K562 (cell line): Measurements from ENCODE around the gene PPARGC1A. TPM values are rescaled to one million over a fixed set of nuclear protein-coding genes. Genes with fewer than 3 reads are reported as not detected.

Source experiments
- ATAC-seq: fragments of 200-7000 bp; cut with Tn5 transposase; 3 replicates; pipeline ENCODE4 v1.9.1; 2020; ENCODE audit warnings: moderate library complexity
- BruUV-seq: library from RNA; stranded (reverse); fragments of 400-500 nt; replicated peaks from 2 replicates; lab custom pipeline; 2021; lab: Mats Ljungman, UMichigan
- CTCF ChIA-PET: fragments of 300-600 bp; formaldehyde crosslinking; extraction: SDS; loops from one replicate; lab custom pipeline; 2021; ENCODE audit warnings: low intra/inter-chr PET ratio; lab: Yijun Ruan, JAX
- POLR2A ChIA-PET: fragments of 300-600, 350-650 bp; sonication (Branson Sonifier 250); formaldehyde crosslinking; extraction: SDS; loops from one replicate; lab custom pipeline; 2021; ENCODE audit warnings: antibody characterized with exemption, inconsistent platforms; lab: Yijun Ruan, JAX
- DNase-seq, 4 experiments: peaks; one replicate each; pipeline versions ENCODE4 v3.0.0 to v3.0.0-alpha.2; 2011 to 2018; ENCODE audit warnings: low spot score in 3 of 4, mixed read lengths in 3 of 4; ENCODE audit errors: extremely low read depth in 1 of 4
- FAIRE-seq: peaks from 2 replicates; lab custom pipeline; 2011; peaks lifted over from hg19 to GRCh38; lab: Jason Lieb, UNC
- H2AFZ ChIP-seq: 2 replicates; pipeline ENCODE4 v1.6.0; 2011; ENCODE audit warnings: low read depth, low read length, control low read depth, inconsistent platforms
- H3K27ac ChIP-seq: fragments of 200-600 bp; 3 replicates; pipeline ENCODE4 v1.8.0; 2011; ENCODE audit warnings: low read depth, mild to moderate bottlenecking, control low read depth, inconsistent platforms, low read length, moderate library complexity, mixed read lengths; ENCODE audit errors: extremely low read depth
- H3K27me3 ChIP-seq, 2 experiments: fragments of 300-600 bp in 1 of 2; 2 replicates in 1 of 2; 3 replicates in 1 of 2; pipeline versions ENCODE4 v1.6.0 to v1.8.0; 2011; ENCODE audit warnings: inconsistent platforms in 2 of 2, low read length in 2 of 2, mild to moderate bottlenecking in 1 of 2, mixed read lengths in 1 of 2, moderate library complexity in 1 of 2; ENCODE audit not compliant: control insufficient read depth in 2 of 2, insufficient read depth in 2 of 2
- H3K36me3 ChIP-seq: fragments of 300-600 bp; 3 replicates; pipeline ENCODE4 v1.8.0; 2011; ENCODE audit warnings: mild to moderate bottlenecking, low read length, inconsistent platforms; ENCODE audit not compliant: control insufficient read depth, insufficient read depth
- H3K4me1 ChIP-seq, 2 experiments: fragments of 200-600 bp in 1 of 2; replicated peaks in 1 of 2; 2 replicates in 1 of 2; 3 replicates in 1 of 2; pipeline versions ENCODE4 v1.5.1 to v1.8.0; 2011; ENCODE audit warnings: inconsistent platforms in 2 of 2, low read length in 2 of 2, mild to moderate bottlenecking in 1 of 2, mixed read lengths in 1 of 2, moderate library complexity in 1 of 2; ENCODE audit not compliant: control insufficient read depth in 2 of 2, insufficient read depth in 2 of 2
- H3K4me2 ChIP-seq: 2 replicates; pipeline ENCODE4 v1.6.1; 2011; ENCODE audit warnings: low read length, control low read depth, inconsistent platforms, mixed read lengths; ENCODE audit not compliant: insufficient read depth
- H3K4me3 ChIP-seq: fragments of 200-600 bp; sonication (generic), shearing (Covaris generic); 2 replicates; pipeline ENCODE4 v1.5.1; 2016; ENCODE audit warnings: control low read depth, inconsistent platforms
- H3K79me2 ChIP-seq: fragments of 200-600 bp; 3 replicates; pipeline ENCODE4 v1.8.0; 2011; ENCODE audit warnings: low read length, inconsistent platforms; ENCODE audit not compliant: control insufficient read depth, insufficient read depth
- H3K9ac ChIP-seq, 2 experiments: 2 replicates each; pipeline versions ENCODE4 v1.6.0 to v1.6.1; 2011; ENCODE audit warnings: low read depth in 2 of 2, low read length in 2 of 2, control low read depth in 1 of 2, inconsistent platforms in 1 of 2, mild to moderate bottlenecking in 1 of 2, mixed read lengths in 1 of 2; ENCODE audit not compliant: insufficient read depth in 1 of 2
- H3K9me1 ChIP-seq: one replicate; pipeline ENCODE4 v1.6.0; 2011; ENCODE audit warnings: inconsistent platforms, mild to moderate bottlenecking, low read length, moderate library complexity; ENCODE audit not compliant: control insufficient read depth, insufficient read depth
- H3K9me3 ChIP-seq: replicated peaks from 2 replicates; pipeline ENCODE4 v1.5.1; 2011; ENCODE audit warnings: low read depth, low read length, inconsistent platforms; ENCODE audit not compliant: control insufficient read depth, insufficient read depth
- H4K20me1 ChIP-seq: replicated peaks from 2 replicates; pipeline ENCODE4 v1.6.1; 2011; ENCODE audit warnings: low read length, inconsistent platforms, mixed read lengths; ENCODE audit not compliant: control insufficient read depth, insufficient read depth
- EHMT2 ChIP-seq: fragments of 450-650 bp; IDR thresholded peaks from 2 replicates; pipeline ENCODE4 v1.6.1; 2018; ENCODE audit warnings: antibody characterized with exemption
- ELF4 ChIP-seq: fragments of 450-650 bp; formaldehyde crosslinking; IDR thresholded peaks from 2 replicates; pipeline ENCODE4 v1.4.0; 2022; ENCODE audit warnings: missing genetic modification characterization
- HCFC1 ChIP-seq: IDR thresholded peaks from 2 replicates; pipeline ENCODE4 v1.6.1; 2012; ENCODE audit warnings: low read depth, low read length, improper control_type of control experiment
- ILK ChIP-seq: fragments of 450-650 bp; IDR thresholded peaks from 2 replicates; pipeline ENCODE4 v1.6.1; 2016; ENCODE audit warnings: missing genetic modification characterization, low read depth, mild to moderate bottlenecking, missing compliant biosample characterization, moderate library complexity, borderline replicate concordance
- MCM3 ChIP-seq: fragments of 450-650 bp; IDR thresholded peaks from 2 replicates; pipeline ENCODE4 v1.6.1; 2016
- PRMT5 ChIP-seq: sonication (generic); formaldehyde crosslinking; IDR thresholded peaks from 2 replicates; pipeline ENCODE4 v1.5.0; 2020; ENCODE audit warnings: missing genetic modification reagents
- SMARCC2 ChIP-seq: fragments of 450-650 bp; IDR thresholded peaks from 2 replicates; pipeline ENCODE4 v1.6.1; 2017; ENCODE audit warnings: antibody characterized with exemption, moderate library complexity, mild to moderate bottlenecking, low read depth
- TRIM24 ChIP-seq, 2 experiments: fragments of 450-650 bp; IDR thresholded peaks; 2 replicates each; pipeline ENCODE4 v1.6.1; 2016
- ZBTB8A ChIP-seq: fragments of 450-650 bp; IDR thresholded peaks from 2 replicates; pipeline ENCODE4 v1.6.1; 2018; ENCODE audit warnings: mild to moderate bottlenecking, moderate library complexity; ENCODE audit not compliant: partially characterized antibody
- ZNF274 ChIP-seq: IDR thresholded peaks from 2 replicates; pipeline ENCODE4 v1.6.1; 2011; ENCODE audit warnings: low read depth, mild to moderate bottlenecking, low read length, moderate library complexity, borderline replicate concordance
- ZNF384 ChIP-seq: IDR thresholded peaks from 2 replicates; pipeline ENCODE4 v1.6.1; 2012; ENCODE audit warnings: low read depth, low read length, improper control_type of control experiment
- ZNF586 ChIP-seq: fragments of 450-650 bp; formaldehyde crosslinking; conservative IDR thresholded peaks from 2 replicates; pipeline ENCODE4 v1.4.0; 2020; ENCODE audit warnings: mild to moderate bottlenecking, moderate library complexity
- ZNF668 ChIP-seq: fragments of 250-450 bp; sonication (Bioruptor Pico); IDR thresholded peaks from 2 replicates; pipeline ENCODE4 v1.8.0; 2022; ENCODE audit warnings: mild to moderate bottlenecking, inconsistent platforms
- ZNF77 ChIP-seq: fragments of 250-450 bp; sonication (Bioruptor Pico); IDR thresholded peaks from 2 replicates; pipeline ENCODE4 v1.5.0; 2020
- WGBS: fragments of 100-300 bp; shearing (Covaris generic); methylation state at CpG from one replicate; pipeline ENCODE4 v1.1.6; 2016; ENCODE audit warnings: low coverage, mixed read lengths; ENCODE audit not compliant: insufficient coverage; ENCODE audit errors: missing lambda C conversion rate; 5-methylcytosine and 5-hydroxymethylcytosine counted together
- in situ Hi-C: fragments of 300-500 bp; cut with MboI; formaldehyde crosslinking; loops from 4 replicates; pipeline ENCODE4 v1.15.0; 2018; ENCODE audit warnings: inconsistent platforms, mixed read lengths
- intact Hi-C: fragments of 100-400 bp; cut with micrococcal nuclease; formaldehyde crosslinking; loops from 2 replicates; pipeline ENCODE4 v1.14.2; 2022
- polyA plus RNA-seq, 8 experiments: library from polyadenylated mRNA; depleted of rRNA in 4 of 8; stranded (reverse) in 5 of 8; unstranded in 3 of 8; fragments of >200 nt; fragmentation: Nextera tagmentation in 2 of 8; fragmentation: Illumina TruSeq in 1 of 8; extraction: Ambion mirVana in 2 of 8; extraction: Trizol in 1 of 8; gene quantifications; 2 replicates each; pipeline versions ENCODE4 v1.2.1 to v1.2.3, GENCODE V29; 2011 to 2014; ENCODE audit warnings: inconsistent platforms in 1 of 8, missing spikeins in 1 of 8
- total RNA-seq, 7 experiments: library from RNA; depleted of rRNA in 6 of 7; stranded (reverse); fragments of >200 nt in 6 of 7; fragmentation: Illumina TruSeq in 2 of 7; extraction: Trizol in 2 of 7; gene quantifications; 2 replicates each; pipeline versions ENCODE4 v1.2.1 to v1.2.3, GENCODE V29; 2011 to 2021; ENCODE audit warnings: low replicate concordance in 1 of 7
- TF ChIP-seq, protein P1 (sequence below): fragments of 200-800 bp; sonication (Bioruptor generic); IDR thresholded peaks from 2 replicates; pipeline ENCODE4 v1.6.1; 2017; ENCODE audit warnings: missing genetic modification characterization, missing compliant biosample characterization
- TF ChIP-seq, protein P2 (sequence below): fragments of 450-650 bp; IDR thresholded peaks from one replicate; pipeline ENCODE4 v1.6.1; 2018; ENCODE audit warnings: mild to moderate bottlenecking, moderate library complexity; ENCODE audit not compliant: partially characterized antibody

The PPARGC1A gene
- total and polyA plus RNA-seq, 9 of the 15 experiments (the other 6 are each of a cell fraction or from before 2014, with no cell fraction given), result 0.02 TPM; not detected in 8

DNA sequence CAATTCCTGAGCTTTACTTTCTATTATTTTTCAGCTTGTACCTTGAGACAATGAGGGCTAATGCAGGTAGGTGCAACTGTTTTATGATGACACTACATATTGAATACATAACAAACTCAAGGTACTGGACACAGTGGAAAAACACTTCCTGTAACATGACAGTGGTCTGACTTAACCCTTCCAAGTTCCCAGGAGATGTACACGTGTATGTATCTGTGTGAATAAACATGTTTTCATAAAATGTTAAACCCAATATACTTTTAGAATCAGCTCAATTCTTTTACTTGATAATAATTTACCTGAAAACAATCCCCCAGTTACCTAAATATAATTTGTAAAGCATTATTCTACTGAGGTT lies 1.2 kb upstream of the PPARGC1A start:
- in situ Hi-C loops (no loop called here), intact Hi-C loops (no loop called here)
- Histone ChIP-seq H3K79me2 (no peaks in the 10 kb centered on the region), H3K36me3 (no peaks in the 10 kb centered on the region), H3K4me3 (no peak overlapping the region), H3K27me3 (no peaks in the 10 kb centered on the region), H3K4me2 (no peak overlapping the region), H3K9me1 (no peaks in the 10 kb centered on the region), H3K9me3 (no peaks in the 10 kb centered on the region), H3K9ac (no peak overlapping the region), H3K4me1 (no peaks in the 10 kb centered on the region), H2AFZ (no peak overlapping the region), H3K27ac (no peak overlapping the region), H4K20me1 (no peaks in the 10 kb centered on the region)
- DNase-seq (no peak), FAIRE-seq (no peak), ATAC-seq (no peak)
- 0% methylated on average over 1 of the region's 1 CpG for WGBS
- ChIA-PET CTCF (interaction anchor here (0.6 kb wide), 1 partner anchor 705 kb away, joined by 3 read pairs; no protein-coding TSS in a partner anchor), POLR2A (no interaction called here)
- BruUV-seq, result no TSS peak
- TF ChIP-seq ILK (no peak), ELF4 (CRISPR knock-in tag) (no peak), ZNF668 (CRISPR knock-in tag) (no peak), ZNF274 (no peak), ZNF384 (no peak), ZBTB8A (no peak), PRMT5 (no peak), SMARCC2 (no peak), HCFC1 (no peak), ZNF586 (CRISPR knock-in tag) (no peak), MCM3 (no peak), TRIM24 (IDR thresholded peaks at IDR 0.05) (no peak), ZNF77 (no peak), EHMT2 (no peak)
- TF ChIP-seq, protein P1, sequence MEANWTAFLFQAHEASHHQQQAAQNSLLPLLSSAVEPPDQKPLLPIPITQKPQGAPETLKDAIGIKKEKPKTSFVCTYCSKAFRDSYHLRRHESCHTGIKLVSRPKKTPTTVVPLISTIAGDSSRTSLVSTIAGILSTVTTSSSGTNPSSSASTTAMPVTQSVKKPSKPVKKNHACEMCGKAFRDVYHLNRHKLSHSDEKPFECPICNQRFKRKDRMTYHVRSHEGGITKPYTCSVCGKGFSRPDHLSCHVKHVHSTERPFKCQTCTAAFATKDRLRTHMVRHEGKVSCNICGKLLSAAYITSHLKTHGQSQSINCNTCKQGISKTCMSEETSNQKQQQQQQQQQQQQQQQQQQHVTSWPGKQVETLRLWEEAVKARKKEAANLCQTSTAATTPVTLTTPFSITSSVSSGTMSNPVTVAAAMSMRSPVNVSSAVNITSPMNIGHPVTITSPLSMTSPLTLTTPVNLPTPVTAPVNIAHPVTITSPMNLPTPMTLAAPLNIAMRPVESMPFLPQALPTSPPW (CRISPR knock-in tag), result no peak
- TF ChIP-seq, protein P2, sequence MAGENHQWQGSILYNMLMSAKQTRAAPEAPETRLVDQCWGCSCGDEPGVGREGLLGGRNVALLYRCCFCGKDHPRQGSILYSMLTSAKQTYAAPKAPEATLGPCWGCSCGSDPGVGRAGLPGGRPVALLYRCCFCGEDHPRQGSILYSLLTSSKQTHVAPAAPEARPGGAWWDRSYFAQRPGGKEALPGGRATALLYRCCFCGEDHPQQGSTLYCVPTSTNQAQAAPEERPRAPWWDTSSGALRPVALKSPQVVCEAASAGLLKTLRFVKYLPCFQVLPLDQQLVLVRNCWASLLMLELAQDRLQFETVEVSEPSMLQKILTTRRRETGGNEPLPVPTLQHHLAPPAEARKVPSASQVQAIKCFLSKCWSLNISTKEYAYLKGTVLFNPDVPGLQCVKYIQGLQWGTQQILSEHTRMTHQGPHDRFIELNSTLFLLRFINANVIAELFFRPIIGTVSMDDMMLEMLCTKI, result no peak
